ENCODE data around the gene GRB2. TPM values are rescaled to one million over a fixed set of nuclear protein-coding genes. Genes with fewer than 3 reads are reported as not detected.

GRB2 gene
- total RNA-seq, result 69.3 and 120 TPM in 2 replicates

GRCh38 chr17:75405365-75406221 is at the start of gene GRB2:
Gene GRB2 (minus strand): TSS chr17:75405678. CDS start chr17:75393628, 12,050 bp downstream.

GRCh38 chr17:75289115-75289831 is 116.2 kb downstream of the GRB2 start, which contains the start of gene SLC25A19:
Gene SLC25A19 (minus strand): TSS chr17:75289433. CDS start chr17:75286764, 2,669 bp downstream.

GRCh38 chr17:75270966-75271232 is 134.6 kb downstream of the GRB2 start, which contains the start of gene MIF4GD:
Gene MIF4GD (minus strand): TSS chr17:75271231. CDS start chr17:75270195, 1,036 bp downstream.

Other genes with a start within 250 kb of the GRB2 start
- 107 TPM in 2 replicates for gene SUMO2, start 222.7 kb downstream of the GRB2 start, total RNA-seq
- 19.4 and 37.3 TPM in 2 replicates for gene NUP85, start 200.0 kb downstream of the GRB2 start, total RNA-seq
- 14.4 and 21.2 TPM in 2 replicates for gene GGA3, start 144.1 kb downstream of the GRB2 start, total RNA-seq
- 72.1 and 75.1 TPM in 2 replicates for gene MRPS7, start 143.8 kb downstream of the GRB2 start, total RNA-seq
- gene MIF4GD, start 134.4 kb downstream of the GRB2 start, total RNA-seq, result 23.2 and 32.6 TPM in 2 replicates
- gene SLC25A19, start 116.2 kb downstream of the GRB2 start, total RNA-seq, result 10.1 and 12.5 TPM in 2 replicates
- 42.2 and 54.5 TPM in 2 replicates for gene TMEM94, start 51.0 kb upstream of the GRB2 start, total RNA-seq
- gene CASKIN2, start 109.9 kb upstream of the GRB2 start, total RNA-seq, result 10.4 and 15.6 TPM in 2 replicates
- 29.6 and 43.5 TPM in 2 replicates for gene TSEN54, start 110.8 kb upstream of the GRB2 start, total RNA-seq
- 47.7 and 48.8 TPM in 2 replicates for gene LLGL2, start 120.0 kb upstream of the GRB2 start, total RNA-seq
- gene MYO15B, start 182.1 kb upstream of the GRB2 start, total RNA-seq, result 0.07 and 0.65 TPM in 2 replicates
- 2.4 and 2.6 TPM in 2 replicates for gene SMIM5, start 227.8 kb upstream of the GRB2 start, total RNA-seq